Measurements from ENCODE around the gene ARHGAP9.
A peak's percentile ranks its signal among the peaks of the same experiment; 100 is the strongest.

Gene ARHGAP9

DNA sequence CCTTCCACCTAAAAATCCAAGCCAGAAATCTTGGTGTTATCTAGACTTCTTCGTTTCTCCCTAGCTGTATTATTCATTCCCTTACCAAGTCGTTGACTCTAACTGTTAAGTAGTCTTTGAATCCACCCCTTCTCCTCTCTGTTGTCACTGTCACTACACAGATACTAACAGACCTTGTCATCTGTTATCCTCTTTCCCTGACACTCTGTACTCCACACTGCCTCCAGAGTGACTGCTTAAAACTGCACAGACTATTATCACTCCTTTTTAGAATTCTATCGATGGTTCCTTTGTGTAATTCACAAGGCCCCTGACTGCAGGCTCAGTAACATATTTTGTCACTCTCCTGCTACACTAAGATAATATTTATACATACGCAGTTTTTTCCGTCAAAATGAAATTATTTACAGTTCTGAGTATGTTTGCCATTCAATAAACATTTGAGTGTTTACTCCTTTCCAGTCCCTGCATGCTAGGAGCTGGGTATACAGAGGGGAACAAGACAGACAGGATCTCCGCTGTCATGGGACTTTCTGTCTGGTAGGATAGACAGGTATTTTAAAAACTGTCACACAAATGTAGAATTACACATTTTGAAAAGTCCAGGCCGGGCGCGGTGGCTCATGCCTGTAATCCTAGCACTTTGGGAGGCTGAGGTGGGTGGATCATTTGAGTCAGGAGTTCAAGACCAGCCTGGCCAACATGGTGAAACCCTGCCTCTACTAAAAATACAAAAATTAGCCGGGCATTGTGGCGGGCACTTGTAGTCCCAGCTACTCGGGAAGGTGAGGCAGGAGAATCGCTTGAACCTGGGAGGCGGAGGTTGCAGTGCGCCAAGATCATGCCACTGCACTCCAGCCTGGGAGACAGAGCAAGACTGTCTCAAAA lies 12.0 kb upstream of the ARHGAP9 start:
- DNase-seq: no peak

DNA sequence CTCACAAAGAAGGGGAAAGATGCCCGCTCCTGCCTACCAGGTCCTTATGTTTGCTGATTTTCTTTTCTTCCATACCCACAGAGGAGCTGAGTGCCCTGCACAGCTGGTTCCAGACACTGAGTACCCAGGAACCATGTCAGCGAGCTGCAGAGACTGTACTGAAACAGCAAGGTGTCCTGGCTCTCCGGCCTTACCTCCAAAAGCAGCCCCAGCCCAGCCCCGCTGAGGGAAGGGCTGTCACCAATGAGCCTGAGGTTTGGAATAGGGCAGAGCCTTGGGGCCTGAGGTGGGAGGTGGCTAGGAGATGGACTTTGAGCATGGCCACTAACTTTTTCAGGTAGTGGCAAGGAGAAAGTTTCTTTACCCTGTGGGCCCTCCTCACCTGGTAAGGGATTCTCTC lies 10.5 kb upstream of the ARHGAP9 start:
- DNase-seq: no peak

DNA sequence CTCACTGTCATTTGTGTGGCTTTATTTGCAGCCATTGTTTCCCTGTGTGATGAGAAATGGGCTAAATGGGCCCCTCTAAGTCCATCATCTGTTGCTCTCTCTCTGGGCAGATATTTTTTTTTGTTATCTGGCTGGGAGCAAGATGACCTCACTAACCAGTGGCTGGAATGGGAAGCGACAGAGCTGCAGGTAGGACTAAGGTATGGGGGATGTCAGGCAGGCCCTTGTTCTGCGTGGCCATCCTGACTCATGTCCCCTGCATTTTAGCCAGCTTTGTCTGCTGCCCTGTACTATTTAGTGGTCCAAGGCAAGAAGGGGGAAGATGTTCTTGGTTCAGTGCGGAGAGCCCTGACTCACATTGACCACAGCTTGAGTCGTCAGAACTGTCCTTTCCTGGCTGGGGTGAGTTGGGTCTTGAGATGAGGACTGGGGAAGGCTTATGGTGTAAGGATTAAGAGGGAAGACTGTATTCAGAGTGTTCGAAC lies 9.5 kb upstream of the ARHGAP9 start:
- no peak for DNase-seq

DNA sequence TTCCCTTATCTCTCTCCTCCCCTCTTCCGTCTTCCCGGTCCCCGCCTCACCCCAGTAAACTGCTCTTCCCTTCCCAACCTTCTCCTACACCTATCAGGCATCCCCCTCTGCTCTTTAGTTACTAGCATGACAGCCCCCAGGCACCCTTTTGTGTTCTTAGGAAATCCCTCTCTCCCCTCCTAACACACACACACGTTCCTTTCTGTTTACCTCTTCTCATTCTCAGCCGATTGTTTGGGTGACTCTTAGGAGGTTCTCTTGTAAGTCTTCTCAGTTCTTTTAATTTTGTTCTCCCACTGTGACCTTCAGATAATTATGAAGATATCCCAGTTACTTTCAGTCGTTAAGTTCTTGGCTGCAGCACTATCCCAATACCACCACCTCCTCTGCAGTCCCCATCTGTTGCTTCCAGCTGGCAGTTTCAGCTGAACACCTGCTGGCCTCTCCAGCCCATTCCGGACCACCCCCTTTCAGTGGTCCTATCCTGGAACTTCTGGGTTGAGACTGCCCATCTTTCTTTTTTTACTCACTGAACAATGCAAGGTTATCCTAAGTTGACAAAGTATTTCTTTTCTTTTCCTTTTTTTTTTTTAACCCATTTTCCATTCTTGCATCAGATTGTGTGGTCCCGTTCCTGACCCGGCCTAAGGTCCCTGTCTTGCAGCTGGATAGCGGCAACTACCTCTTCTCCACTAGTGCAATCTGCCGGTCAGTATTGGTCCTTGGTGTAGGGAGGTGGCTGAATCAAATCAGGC lies 8.9 kb upstream of the ARHGAP9 start:
- DNase-seq: no peak

DNA sequence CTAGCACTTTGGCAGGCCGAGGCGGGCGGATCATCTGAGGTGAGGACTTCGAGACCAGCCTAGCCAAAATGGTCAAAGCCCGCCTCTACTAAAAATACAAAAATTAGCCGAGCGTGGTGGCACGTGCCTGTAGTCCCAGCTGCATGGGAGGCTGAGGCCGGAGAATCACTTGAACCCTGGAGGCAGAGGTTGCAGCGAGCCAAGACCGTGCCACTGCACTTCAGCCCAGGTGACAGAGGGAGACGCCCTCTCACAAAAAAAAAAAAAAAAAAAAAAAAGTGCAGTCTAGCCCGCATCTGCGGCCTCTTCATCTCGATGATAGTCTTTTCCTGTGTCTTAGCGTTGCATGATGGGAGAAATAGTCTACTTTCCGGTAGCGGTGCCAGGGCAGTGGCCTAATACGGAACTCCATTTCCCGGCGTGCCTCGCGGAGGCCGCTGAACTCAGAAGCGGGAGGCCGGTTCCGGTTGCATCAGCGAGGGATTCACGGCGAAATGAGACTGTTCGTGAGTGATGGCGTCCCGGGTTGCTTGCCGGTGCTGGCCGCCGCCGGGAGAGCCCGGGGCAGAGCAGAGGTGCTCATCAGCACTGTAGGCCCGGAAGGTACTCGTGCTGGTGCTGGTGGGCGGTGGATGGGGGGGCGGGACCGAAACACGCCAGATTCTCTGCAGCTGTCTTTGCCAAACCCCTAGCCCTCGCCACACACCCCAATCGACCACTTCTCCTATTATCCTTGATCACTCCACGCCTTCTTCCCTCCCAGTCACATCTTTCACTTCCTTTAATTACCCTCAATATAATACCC lies 8.1 kb upstream of the ARHGAP9 start, which contains the start of gene MARS1:
Gene MARS1 (plus strand): TSS at position 472 of the 805 bp plus-strand sequence. CDS start 23 bp downstream, at position 495.
- DNase-seq: peak; percentile 94

DNA sequence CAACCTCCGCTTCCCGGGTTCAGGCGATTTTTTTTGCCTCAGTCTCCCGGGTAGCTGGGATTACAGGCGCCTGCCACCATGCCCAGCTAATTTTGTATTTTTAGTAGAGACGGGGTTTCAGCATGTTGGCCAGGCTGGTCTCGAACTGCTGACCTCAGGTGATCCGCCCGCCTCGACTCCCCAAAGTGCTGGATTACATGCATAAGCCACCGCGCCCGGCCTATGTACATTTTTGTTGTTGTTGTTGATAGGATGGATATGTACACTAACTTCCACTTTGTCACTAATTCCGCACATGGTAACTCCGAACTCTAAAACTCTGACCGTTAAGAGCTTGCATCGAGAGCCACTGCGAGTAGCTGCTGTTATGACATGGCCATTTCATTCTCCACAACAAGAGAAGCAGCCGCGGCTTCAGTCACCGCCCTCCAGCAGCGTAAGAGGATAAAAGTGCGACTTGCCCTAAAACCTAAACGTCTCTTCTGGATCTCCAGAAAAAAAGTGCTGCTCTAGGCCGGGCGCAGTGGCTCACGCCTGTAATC lies 7.5 kb upstream of the ARHGAP9 start:
- DNase-seq: no peak

DNA sequence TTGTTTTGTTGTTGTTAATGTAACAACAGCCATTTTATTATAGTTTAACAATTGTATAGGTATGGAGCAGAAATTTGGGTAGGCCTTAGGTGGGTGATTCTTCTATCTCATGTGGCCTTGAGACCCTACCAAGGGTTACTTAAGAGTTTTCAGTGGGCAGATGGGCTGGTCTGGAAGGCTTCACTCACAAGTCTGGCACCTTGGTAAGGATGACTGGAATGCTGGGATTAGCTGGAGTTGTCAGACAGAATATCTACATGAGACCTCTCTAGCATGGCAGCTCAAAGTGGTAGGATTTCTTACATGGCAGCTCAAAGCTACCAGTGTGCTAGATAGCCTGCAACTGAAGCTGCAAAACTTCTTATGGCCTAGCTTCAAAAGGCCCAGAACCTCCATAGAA lies 6.0 kb upstream of the ARHGAP9 start:
- no peak for DNase-seq

DNA sequence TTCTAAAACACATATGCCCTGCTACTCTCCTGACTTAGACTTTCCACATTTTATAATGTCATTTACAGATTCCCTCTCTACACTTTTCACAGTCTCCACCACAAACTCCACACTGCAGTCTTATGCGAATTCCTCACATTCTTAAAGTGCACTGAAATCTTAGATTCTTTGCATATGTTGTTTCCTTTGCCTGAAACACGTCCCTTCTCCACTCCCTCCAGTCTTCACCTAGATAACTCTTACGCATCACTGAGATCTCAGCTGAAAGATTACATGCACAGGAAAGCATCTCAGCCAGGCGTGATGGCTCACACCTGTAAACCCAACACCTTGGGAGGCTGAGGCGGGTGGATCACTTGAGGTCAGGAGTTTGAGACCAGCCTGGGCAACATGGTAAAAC lies 3.8 kb upstream of the ARHGAP9 start:
- DNase-seq: no peak

DNA sequence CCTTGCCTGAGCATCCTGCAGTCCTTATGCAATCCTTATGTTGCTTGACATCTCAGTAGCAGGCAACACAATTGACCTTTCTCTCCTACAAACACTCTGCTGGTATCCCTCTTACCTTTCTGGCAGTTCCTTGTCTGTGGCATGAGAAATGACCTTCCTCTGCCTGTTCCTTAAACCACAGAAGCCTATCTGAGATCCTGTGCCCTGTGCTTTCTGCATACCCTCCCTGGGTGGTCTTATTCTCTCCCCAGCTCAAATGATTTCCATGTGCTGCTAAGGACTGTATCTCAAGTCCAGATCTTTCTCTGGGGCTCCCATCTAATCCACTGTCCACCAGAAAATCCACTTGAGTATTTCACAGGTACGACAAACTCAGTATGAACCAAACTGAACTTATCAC lies 2.0 kb upstream of the ARHGAP9 start:
- DNase-seq: no peak

DNA sequence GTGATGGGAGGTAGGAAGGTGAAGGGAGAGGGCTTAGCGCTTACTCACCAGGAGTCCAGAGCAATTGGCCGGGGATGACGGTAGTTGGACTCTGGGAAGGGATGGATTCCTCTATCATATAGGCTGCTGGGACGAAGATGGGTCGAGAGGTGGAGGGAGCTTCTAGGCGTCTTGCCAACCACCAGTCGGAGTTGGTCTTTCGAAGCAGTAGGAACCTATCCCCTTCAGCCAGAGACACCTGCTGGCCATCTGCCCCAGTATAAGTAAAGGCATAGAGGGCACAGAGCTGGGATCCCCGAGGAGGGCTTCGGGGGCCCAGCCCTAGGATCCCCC lies 657 bp downstream of the ARHGAP9 start:
- DNase-seq: no peak

DNA sequence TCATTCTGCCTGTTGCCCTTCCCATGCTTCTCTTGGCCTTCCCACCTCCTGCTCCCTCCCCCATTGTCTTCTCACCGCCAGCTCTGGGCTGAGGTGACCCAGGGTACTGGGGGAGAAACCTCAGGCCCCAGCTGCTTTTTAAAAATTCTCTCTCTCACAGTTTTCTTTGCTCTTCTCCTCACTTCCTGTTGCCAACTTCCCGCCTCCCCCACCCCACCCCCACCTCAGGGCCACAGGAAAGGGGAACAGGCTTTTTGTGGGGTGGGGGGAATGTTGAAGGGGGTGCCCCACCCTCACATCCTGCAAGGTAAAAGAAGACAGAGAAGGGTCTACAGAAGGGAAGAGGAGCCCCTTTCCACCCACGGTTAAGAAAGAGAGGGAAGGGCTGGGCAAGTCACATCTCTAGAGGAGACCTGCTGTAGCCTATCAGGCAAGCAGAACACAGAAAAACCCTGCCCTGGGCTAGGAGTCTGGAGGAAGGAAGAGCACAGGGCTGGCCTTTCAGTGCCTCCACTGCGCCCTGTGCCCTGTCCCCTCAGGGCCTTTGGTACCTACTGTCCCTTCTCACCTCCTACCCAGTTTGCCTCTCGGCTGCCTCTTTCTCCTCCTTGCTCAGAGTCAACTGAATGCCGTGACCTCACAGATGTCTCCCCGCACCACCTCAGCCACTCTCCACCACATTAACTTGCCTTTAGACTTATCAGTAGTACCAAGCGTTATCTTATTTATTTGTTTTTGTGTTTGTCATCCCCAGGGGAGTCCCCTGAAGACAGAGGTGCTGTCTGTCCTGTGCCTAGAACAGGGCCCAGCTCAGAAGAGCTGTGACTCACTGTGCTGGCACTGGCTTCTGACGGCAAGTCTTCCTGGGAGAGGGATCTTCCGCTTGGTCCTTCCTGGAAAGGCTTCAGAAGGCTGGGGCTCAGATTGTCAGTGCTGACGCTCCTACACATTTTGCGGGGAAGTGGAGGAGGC lies 1.7 kb downstream of the ARHGAP9 start:
- no peak for DNase-seq

DNA sequence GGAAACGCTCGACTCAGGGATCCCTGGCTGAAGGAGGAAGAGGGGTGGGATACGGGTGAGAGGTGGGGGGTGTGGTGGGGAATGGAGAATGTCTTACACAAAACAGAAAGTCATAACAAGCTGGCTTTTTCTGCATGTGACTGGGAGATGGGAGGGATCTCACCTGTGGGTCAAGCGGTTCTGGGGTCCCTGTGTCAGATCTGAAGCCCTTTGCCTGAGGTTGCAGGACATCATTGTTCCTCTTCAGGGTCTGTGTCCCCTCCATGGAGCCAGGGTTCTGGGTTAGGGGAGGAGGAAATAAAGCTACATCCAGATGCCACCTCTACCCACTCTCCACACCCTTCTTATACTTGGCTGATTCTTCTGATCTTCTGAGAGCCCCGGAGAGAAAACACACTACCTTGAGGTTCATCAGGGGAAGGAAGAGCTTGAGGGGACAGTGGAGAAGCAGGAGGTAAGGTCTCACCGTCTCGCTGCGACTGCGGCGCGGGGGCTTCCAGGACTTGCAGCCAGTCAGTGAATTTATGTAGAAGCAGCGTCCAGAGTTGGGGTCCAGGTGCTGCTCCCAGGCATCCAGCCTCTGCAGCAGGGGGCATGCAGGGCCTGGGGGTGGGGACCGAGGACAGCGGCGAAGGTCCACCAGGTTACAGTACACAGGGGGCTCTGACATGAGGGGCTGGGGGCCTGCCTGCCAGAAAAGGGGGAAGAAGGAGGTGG lies 2.5 kb downstream of the ARHGAP9 start:
- no peak for DNase-seq

DNA sequence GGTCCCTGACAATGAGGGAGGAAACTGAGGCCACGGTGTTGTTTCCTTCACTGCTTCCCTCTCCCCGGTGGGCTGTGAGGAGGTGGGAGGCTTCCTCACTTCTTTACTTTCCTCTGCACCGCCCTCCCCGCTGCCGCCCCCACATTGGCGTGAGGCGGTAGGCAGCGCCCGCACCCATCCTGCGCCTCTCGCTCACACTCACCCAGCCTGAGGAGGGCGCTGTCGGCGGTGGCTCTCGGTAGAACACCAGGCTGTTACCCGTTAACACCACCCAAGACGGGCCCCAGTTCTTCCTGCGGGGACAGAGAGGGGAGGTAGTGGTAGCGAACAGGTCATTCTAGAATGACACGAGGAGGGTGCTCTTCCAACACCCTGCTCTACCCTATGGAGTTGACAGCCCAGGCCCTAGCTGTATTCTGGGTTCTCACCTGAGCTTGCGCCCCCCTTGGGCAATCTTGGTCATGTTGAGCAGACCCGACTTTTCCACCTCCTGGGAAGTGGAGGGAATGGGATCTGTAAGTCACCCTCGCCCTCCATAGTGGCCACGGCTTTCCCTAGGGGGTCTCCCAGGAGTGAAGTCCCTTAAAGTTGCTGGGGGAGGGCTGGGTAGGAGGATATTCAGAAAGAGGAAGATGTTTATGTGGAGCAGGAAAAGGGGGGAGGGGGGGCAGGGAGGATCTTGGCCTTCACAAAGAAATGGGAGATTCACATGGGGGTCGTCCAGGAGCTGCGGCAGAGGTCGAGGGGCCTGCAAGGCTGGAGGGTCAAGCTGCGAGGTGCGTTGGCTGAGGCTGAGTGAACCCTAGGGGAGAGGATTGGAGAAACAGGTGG lies 3.3 kb downstream of the ARHGAP9 start:
- no peak for DNase-seq

DNA sequence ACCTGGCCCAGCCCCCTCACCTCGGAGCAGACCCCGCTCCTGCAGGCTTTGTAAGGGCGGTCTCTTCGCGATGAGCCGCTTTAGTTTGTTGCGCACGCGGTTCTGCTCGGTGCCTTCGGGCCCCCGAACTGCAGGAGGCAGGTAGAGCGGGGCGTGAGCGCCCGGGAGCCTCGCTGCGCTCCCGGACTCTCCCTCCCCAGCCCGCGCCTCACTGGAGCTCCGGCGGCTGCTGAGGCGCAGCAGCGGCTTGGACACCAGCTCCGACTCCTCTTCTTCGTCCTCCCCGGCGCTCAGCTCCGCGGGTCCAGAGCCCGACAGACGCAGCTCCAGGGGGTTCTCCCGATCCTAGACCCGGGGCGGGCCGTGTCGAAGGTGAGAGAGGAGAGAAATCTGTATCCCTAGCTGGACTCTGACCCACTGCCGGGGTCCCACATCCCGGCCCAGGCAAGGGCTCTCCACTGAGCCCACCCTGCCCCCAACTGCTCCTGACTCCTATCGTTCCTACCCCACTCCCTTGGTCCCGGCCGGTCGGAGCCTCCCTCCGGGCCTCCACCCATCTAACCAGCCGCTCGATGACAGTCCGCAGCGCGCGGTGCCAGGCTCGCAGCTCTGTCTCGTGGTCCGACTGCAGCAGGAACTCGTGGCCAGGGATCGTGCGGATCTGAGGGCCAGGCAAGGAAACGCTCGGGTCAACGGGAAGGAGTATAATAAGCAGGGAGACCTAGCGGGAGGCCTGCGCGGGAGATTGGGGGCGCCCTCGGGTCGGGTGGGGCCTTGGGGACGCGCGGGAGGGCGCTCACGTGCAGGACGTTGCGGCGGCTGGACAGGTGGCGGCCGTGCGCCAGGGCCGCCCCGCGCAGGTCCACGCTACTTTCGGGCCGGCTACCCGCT lies 4.2 kb downstream of the ARHGAP9 start:
- no peak for DNase-seq

DNA sequence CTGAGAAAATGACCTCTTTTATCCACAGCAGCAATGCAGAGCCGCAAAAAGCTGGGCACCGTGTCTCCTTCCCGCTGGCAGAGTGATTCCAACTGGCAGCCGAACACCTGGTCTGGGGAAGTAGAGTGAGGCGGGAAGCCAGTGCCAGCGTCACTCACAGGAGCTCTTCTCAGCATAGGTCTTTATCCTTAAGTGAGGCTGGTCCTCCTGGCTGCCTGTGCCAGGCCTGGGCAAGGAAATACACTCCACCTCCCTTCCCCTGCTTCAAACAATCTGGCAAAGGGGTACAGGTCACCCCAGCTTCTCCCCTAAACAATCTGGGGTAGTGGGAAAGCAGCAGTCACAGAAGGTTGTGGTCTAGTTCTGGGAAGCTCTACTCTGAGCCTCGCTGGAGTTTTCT lies 4.8 kb downstream of the ARHGAP9 start:
- DNase-seq: no peak

DNA sequence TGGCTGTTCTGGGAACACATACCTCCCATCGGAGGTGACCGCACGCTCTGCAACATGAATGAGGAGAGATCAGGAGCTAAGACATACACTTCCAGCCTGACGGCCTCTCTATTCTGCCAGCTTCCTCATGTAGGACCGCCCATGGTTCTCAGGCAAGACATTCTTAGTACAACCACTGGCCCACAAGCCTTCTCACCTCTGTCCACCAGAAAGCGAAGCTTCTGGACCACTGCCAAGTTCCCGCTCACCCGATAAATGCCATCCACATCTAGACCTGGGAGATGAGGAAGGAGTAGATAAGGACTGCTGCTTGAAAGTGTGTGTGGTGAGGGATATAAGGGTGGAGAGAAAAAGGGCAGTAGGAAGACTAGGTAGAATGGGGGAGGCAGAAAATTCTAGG lies 5.2 kb downstream of the ARHGAP9 start:
- no peak for DNase-seq

DNA sequence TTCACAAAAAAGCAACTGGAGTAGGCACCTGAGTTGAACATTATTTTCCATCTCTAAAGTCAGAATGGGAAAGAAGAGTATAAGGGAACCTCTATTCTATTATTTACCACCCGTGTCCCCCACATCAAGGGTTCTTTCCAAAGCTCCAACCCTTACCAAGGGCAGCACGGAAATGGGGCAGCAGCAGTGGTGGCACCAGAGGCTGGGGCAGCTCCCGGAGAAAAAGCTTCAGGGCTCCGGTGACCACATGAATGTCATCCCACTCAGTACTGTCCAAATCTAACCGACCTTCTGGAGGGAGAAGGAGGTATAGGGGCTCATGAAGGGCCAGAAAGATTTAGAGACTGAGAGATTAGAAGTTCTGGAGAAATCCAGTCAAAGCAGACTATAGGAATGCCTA lies 5.8 kb downstream of the ARHGAP9 start:
- DNase-seq: no peak

DNA sequence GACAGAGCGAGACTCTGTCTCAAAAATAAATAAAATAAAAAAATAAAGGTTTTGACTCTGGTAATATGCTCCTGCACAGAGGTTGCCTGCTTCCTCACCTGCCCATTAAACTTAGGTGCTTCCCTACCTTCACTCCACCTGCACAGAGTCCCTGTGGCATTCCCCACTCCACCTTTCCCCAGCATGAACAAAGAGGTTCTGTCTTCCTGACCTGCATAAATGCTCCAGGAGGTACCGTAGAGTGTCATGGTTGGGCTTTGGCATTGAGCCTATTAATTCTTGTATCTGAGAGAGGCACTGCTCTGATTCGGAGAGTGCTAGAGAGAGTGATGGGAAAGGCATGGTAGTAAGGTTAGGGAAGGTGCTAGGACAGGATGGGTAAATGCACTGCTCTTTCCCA lies 6.3 kb downstream of the ARHGAP9 start:
- no peak for DNase-seq

DNA sequence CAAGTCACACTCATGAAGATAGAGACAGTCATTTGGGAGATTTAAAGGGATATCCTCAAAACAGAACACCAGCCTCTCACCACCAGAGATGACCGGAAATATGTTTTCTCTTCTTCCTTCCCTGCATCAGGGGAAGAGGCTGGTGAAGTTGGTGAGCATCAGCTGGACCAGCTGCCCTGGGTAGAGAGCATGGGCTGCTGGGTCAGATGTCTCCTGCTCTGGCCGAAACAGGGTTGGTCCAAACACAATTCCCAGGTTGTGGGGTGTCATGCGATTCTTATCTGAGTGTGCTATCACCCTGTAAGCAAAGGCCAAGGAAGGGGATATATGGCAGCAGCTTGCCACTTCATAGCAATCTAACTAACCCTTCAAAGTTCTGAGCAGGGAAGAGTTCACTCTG lies 7.3 kb downstream of the ARHGAP9 start:
- no peak for DNase-seq
